MM.1S (cell line): ENCODE results near the gene SPATA6.

Experiments used
- EZH2phosphoT487 ChIP-seq: fragments of 300-600 bp; sonication (generic); IDR thresholded peaks from 2 replicates; pipeline ENCODE4 v1.6.1; 2018; ENCODE audit warnings: antibody characterized with exemption, low read length
- TF ChIP-seq, protein P1 (sequence below): fragments of 300-600 bp; sonication (generic); IDR thresholded peaks from 2 replicates; pipeline ENCODE4 v1.5.1; 2016; ENCODE audit warnings: antibody characterized with exemption, low read length, mixed read lengths

GRCh38 chr1:48251821-48252220 lies 220.2 kb downstream of the SPATA6 start:
- TF ChIP-seq, protein P1, sequence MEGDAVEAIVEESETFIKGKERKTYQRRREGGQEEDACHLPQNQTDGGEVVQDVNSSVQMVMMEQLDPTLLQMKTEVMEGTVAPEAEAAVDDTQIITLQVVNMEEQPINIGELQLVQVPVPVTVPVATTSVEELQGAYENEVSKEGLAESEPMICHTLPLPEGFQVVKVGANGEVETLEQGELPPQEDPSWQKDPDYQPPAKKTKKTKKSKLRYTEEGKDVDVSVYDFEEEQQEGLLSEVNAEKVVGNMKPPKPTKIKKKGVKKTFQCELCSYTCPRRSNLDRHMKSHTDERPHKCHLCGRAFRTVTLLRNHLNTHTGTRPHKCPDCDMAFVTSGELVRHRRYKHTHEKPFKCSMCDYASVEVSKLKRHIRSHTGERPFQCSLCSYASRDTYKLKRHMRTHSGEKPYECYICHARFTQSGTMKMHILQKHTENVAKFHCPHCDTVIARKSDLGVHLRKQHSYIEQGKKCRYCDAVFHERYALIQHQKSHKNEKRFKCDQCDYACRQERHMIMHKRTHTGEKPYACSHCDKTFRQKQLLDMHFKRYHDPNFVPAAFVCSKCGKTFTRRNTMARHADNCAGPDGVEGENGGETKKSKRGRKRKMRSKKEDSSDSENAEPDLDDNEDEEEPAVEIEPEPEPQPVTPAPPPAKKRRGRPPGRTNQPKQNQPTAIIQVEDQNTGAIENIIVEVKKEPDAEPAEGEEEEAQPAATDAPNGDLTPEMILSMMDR: no peak
- TF ChIP-seq EZH2phosphoT487: no peak
